ENCODE measurements around the gene CELA2A. TPM values are rescaled to one million over a fixed set of nuclear protein-coding genes. Genes with fewer than 3 reads are reported as not detected.
A peak's percentile ranks its signal among the peaks of the same experiment; 100 is the strongest.
"Not testable (repeated sequence)": the region's sequence is repeated elsewhere in the genome, so short reads cannot be mapped to it uniquely, and the experiment has no call there.

Gene CELA2A
- total RNA-seq, 1 donor: not detected

GRCh38 chr1:15452216-15452615, 4.3 kb upstream of the CELA2A start:
- H3K4me3 ChIP-seq (ENCODE audit: low read depth, low read length): no peak overlapping the region
- TF ChIP-seq CTCF (IDR thresholded peaks at IDR 0.05; ENCODE audit: insufficient read depth, low read depth, low read length): no peak
- no peak for DNase-seq (ENCODE audit: low read depth)

- TF ChIP-seq CTCF (IDR thresholded peaks at IDR 0.05; ENCODE audit: insufficient read depth, low read depth, low read length): no peak
- no peak overlapping the region for H3K4me3 ChIP-seq (ENCODE audit: low read depth, low read length)
- no peak for DNase-seq (ENCODE audit: low read depth)
These were observed 3.5 kb upstream of the CELA2A start for GRCh38 chr1:15452866-15453571.

- DNase-seq (ENCODE audit: low read depth): no peak
- H3K4me3 ChIP-seq (ENCODE audit: low read depth, low read length): no peak overlapping the region
- TF ChIP-seq CTCF (IDR thresholded peaks at IDR 0.05; ENCODE audit: insufficient read depth, low read depth, low read length): no peak
These were observed 2.8 kb upstream of the CELA2A start for GRCh38 chr1:15453734-15454133.

GRCh38 chr1:15454256-15454655, 2.3 kb upstream of the CELA2A start:
- DNase-seq (ENCODE audit: low read depth): peak; percentile 82
- no peak for TF ChIP-seq CTCF (IDR thresholded peaks at IDR 0.05; ENCODE audit: insufficient read depth, low read depth, low read length)
- H3K4me3 ChIP-seq (ENCODE audit: low read depth, low read length): no peak overlapping the region

- DNase-seq (ENCODE audit: low read depth): peak; percentile 74
- no peak for TF ChIP-seq CTCF (IDR thresholded peaks at IDR 0.05; ENCODE audit: insufficient read depth, low read depth, low read length)
- H3K4me3 ChIP-seq (ENCODE audit: low read depth, low read length): no peak overlapping the region
These were observed 1.0 kb upstream of the CELA2A start for GRCh38 chr1:15455522-15455921.

- peak; percentile 40 for DNase-seq (ENCODE audit: low read depth)
- no peak overlapping the region for H3K4me3 ChIP-seq (ENCODE audit: low read depth, low read length)
- TF ChIP-seq CTCF (IDR thresholded peaks at IDR 0.05; ENCODE audit: insufficient read depth, low read depth, low read length): no peak
These were observed 1.1 kb downstream of the CELA2A start for GRCh38 chr1:15457585-15457984.

- DNase-seq (ENCODE audit: low read depth); H3K4me3 ChIP-seq (ENCODE audit: low read depth, low read length): not testable (repeated sequence)
These were observed 1.9 kb downstream of the CELA2A start for GRCh38 chr1:15458388-15458787.

Measured in fibroblast of villous mesenchyme (primary cell).